Rectal smooth muscle tissue (tissue), 1 donor: ENCODE measurements around the gene TSSC4.
"Not testable (repeated sequence)": the region's sequence is repeated elsewhere in the genome, so short reads cannot be mapped to it uniquely, and the experiment has no call there.

Experiments used
- H3K27ac ChIP-seq: one replicate; pipeline ENCODE4 v1.7.0; 2013; ENCODE audit warnings: low read depth, low read length, inconsistent platforms
- H3K27me3 ChIP-seq: one replicate; pipeline ENCODE4 v1.7.0; 2013; ENCODE audit warnings: low read length; ENCODE audit not compliant: control insufficient read depth, insufficient read depth
- H3K36me3 ChIP-seq: one replicate; pipeline ENCODE4 v1.7.0; 2013; ENCODE audit warnings: low read length; ENCODE audit not compliant: control insufficient read depth, insufficient read depth
- H3K4me1 ChIP-seq: one replicate; pipeline ENCODE4 v1.7.0; 2013; ENCODE audit warnings: low read length; ENCODE audit not compliant: control insufficient read depth, insufficient read depth
- H3K4me3 ChIP-seq: one replicate; pipeline ENCODE4 v1.7.0; 2013; ENCODE audit warnings: low read length
- H3K9ac ChIP-seq: one replicate; pipeline ENCODE4 v1.7.0; 2013; ENCODE audit warnings: low read length

TSSC4 gene

DNA sequence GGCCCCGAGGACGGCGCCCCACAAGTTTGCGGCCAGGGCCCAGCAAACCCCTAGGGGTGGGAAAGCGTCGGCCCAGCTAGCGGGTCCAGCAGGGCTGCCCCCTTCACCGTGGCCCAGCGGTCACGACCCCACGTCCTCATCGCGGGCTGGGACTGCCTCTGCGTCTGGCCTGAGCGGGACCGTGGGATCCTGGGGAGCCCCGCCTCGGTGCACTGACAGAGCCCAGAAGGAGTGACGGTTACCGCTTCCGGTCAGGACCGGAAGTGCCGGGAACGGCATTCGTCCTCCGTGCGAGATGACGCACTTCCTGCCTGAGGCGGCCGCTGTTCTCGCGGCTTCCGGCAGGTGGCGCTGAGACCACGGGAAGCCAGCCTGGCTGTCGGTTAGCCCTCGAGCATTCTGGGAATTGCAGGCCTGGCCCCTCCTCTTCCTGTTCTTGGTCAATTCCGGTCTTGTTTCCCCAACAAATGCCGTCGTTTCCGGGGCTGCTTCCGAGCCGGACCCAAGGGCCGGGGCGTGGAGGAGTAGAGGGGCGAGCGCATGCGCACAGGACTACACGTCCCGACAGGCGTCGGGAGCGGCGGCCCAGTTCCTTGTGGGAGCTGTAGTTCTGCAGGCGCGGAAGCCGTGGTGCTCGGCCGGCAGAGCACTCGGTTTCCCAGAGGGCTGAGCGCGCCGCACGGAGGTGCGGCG lies at the start of gene TSSC4:
Gene TSSC4, plus strand, starts transcription at position 682 of the 693 bp plus-strand sequence. CDS start 1,884 bp downstream, outside the sequence.
- Histone ChIP-seq H3K27ac (peak within 1 kb of the TSS; percentile 98), H3K4me1 (peaks cover 19% of the 10 kb centered on the region), H3K9ac (peak within 1 kb of the TSS; percentile 100), H3K36me3 (peaks cover 29% of the 10 kb centered on the region), H3K4me3 (peak within 1 kb of the TSS; percentile 100), H3K27me3 (no peaks in the 10 kb centered on the region)

GRCh38 chr11:2351701-2352100 lies 48.8 kb upstream of the TSSC4 start:
- Histone ChIP-seq H3K36me3 (no peaks in the 10 kb centered on the region), H3K4me1 (no peaks in the 10 kb centered on the region), H3K27ac (no peak overlapping the region), H3K4me3 (no peak overlapping the region), H3K27me3 (no peaks in the 10 kb centered on the region), H3K9ac (no peak overlapping the region)

GRCh38 chr11:2352420-2352819 lies 48.1 kb upstream of the TSSC4 start:
- H3K36me3 ChIP-seq = no peaks in the 10 kb centered on the region
- no peak overlapping the region for H3K27ac ChIP-seq
- no peak overlapping the region for H3K4me3 ChIP-seq
- H3K4me1 ChIP-seq = no peaks in the 10 kb centered on the region
- no peak overlapping the region for H3K9ac ChIP-seq
- no peaks in the 10 kb centered on the region for H3K27me3 ChIP-seq

DNA sequence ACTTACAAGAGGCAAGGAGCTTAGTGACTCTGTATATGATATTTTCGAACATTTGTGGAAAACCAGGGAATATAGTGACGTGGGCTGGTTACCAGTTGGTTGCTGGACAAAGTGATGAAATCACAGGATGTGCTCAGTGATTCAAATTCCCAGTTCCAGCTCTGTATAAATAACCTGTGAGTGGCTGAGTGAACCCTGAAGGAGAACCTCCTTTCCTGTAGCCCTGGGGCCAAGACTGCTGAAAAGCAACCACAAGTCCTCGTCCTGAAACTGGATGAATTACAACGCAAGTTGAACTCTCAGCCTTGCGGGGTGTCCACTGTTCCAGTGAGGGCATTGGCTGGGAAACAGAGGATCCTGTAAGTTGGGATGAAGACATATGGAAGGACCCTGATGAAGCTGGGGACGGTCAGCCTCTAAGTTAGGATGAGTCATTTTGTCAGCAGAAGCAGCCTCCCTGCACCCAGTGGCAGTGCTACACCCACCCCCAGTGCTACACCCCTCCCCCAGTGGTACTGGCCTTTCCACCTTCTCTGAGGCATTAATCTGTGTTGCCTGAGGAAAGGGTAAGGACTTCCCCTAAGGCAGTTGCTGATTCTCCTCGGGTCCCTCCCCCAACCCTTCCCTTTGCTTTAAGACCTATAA lies 45.4 kb upstream of the TSSC4 start:
- H3K27me3 ChIP-seq = no peaks in the 10 kb centered on the region
- H3K4me1 ChIP-seq = no peaks in the 10 kb centered on the region
- no peak overlapping the region for H3K9ac ChIP-seq

DNA sequence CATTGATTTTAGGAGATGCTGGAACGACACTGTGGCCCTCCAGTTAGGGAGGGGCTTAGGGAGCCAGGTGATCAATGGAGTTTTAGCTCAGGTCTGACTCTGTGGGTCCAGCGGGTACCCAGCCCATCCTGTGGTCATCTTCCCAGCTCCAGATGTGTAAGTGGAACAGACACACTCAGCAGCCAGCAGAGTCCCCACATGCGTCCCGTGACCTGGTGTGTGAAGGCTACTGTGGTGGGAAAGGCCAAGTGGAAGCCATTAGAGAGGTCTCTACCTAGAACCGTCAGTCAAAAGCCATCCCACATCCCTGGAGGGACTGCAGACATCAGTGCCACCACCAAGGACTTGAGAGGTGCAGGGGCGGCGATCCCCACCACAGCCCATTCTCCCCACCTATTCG lies 43.3 kb upstream of the TSSC4 start:
- Histone ChIP-seq H3K4me1 (no peaks in the 10 kb centered on the region), H3K4me3 (no peak overlapping the region), H3K36me3 (no peaks in the 10 kb centered on the region), H3K9ac (no peak overlapping the region), H3K27ac (no peak overlapping the region), H3K27me3 (no peaks in the 10 kb centered on the region)

More for the DNA sequence above, 45.4 kb upstream of the TSSC4 start:
- Histone ChIP-seq H3K36me3 (no peaks in the 10 kb centered on the region), H3K27ac (no peak overlapping the region), H3K4me3 (no peak overlapping the region)

DNA sequence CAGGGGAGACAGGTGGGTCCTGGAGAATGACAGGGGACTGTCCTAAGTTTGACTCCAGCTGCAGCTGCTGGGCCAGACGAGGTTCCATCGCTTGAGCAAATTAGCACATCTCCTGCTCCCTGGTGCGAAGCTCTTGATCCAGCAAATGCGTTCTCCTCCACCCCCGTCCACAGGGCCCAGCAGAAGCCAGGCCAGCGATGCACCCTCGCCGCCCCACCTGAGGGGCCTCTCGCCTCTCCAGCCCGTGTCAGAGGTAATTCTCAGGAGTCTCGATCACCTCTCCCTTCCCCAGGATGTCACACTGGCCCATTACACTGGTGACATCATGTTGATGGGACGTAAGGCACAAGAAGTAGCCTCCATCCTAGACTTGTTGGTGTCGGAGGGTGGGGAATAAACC lies 42.9 kb upstream of the TSSC4 start:
- not testable (repeated sequence) for H3K4me1 ChIP-seq, H3K27me3 ChIP-seq, H3K4me3 ChIP-seq, H3K36me3 ChIP-seq, H3K9ac ChIP-seq, H3K27ac ChIP-seq

DNA sequence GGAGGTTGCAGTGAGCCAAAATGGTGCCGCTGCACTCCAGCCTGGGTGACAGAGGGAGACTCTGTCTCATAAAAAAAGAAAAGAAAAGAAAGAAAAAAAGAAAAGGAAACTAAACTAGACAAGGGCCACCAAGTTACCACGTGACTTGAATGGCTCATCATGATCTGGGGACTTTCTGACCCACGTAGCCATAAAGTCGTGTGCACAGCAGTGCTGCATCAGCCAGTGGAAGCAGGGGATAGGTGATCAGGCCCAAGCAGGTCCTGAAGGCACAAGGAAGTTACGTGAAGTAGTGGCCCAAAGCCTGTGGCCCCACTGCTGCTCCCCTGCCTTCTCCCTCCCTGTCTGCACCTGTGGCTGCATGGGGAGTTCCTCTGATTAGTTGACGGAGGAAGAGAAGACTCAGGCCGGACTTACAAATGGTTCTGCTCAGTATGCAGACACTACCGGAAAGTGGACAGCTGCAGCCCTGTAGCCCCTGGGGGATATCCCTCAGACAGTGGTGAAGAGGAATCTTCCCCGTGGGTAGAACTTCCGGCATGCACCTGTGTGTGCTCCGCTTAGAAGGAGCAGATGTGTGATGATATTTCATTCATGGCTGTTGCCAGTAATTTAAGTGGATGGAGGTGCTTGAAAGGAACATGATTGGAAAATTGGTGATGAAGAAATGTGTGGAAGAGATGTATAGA lies 41.7 kb upstream of the TSSC4 start:
- no peaks in the 10 kb centered on the region for H3K4me1 ChIP-seq
- H3K27ac ChIP-seq = no peak overlapping the region
- H3K4me3 ChIP-seq = no peak overlapping the region
- H3K27me3 ChIP-seq = no peaks in the 10 kb centered on the region
- H3K36me3 ChIP-seq = no peaks in the 10 kb centered on the region
- H3K9ac ChIP-seq = no peak overlapping the region

DNA sequence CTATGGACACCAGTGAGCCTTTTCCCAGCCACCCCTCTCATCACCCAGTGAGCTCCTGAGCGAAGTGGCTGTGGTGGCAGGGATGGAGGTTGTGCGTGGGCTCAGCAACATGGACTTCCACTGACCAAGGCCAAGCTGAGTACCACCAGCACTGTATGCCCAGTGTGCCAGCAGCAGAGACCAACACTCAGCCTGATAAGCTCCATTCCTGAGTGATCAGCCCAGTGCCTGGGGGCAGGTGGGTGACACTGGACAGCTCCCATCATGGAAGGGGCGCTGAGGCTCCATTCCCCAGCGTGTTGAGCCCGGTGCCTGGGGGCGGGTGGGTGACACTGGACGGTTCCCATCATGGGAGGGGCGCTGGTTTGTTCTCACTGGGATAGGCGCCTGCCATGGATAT lies 41.0 kb upstream of the TSSC4 start:
- no peak overlapping the region for H3K4me3 ChIP-seq
- H3K4me1 ChIP-seq = no peaks in the 10 kb centered on the region
- H3K9ac ChIP-seq = no peak overlapping the region
- no peaks in the 10 kb centered on the region for H3K27me3 ChIP-seq
- no peak overlapping the region for H3K27ac ChIP-seq
- no peaks in the 10 kb centered on the region for H3K36me3 ChIP-seq

DNA sequence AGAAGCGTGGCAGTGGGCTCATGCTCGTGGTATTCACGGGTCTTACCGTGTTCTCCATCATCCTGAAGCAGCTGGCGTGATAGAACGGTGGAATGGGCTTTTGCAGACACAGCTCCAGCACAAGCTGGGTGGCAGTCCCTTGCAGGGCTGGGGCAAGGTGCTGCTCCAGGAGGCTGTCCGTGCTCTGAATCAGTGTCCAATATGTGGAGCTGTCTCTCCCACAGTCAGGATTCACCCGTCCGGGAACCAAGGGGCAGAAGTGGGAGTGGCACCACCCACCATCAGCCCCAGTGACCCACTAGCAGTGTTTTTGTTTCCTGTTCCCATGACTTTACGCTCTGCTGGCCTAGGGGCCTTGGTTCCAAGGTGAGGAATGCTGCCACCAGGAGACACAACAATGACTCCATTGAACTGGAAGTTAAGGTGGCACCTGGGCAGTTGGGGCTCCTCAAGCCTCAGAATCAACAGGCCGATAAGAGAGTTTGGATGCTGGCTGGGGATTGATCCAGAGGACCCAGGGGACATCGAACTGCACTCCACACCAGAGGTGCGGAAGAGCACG lies 40.4 kb upstream of the TSSC4 start:
- no peaks in the 10 kb centered on the region for H3K36me3 ChIP-seq
- H3K4me1 ChIP-seq = no peaks in the 10 kb centered on the region
- H3K9ac ChIP-seq = no peak overlapping the region
- no peak overlapping the region for H3K4me3 ChIP-seq
- H3K27ac ChIP-seq = no peak overlapping the region
- no peaks in the 10 kb centered on the region for H3K27me3 ChIP-seq

GRCh38 chr11:2361565-2361964 lies 39.0 kb upstream of the TSSC4 start:
- Histone ChIP-seq H3K9ac (no peak overlapping the region), H3K27me3 (no peaks in the 10 kb centered on the region), H3K27ac (no peak overlapping the region), H3K4me1 (no peaks in the 10 kb centered on the region), H3K36me3 (no peaks in the 10 kb centered on the region), H3K4me3 (no peak overlapping the region)

- H3K4me3 ChIP-seq = no peak overlapping the region
- H3K27ac ChIP-seq = no peak overlapping the region
- no peaks in the 10 kb centered on the region for H3K36me3 ChIP-seq
These were observed 38.1 kb upstream of the TSSC4 start for GRCh38 chr11:2362414-2362813.

DNA sequence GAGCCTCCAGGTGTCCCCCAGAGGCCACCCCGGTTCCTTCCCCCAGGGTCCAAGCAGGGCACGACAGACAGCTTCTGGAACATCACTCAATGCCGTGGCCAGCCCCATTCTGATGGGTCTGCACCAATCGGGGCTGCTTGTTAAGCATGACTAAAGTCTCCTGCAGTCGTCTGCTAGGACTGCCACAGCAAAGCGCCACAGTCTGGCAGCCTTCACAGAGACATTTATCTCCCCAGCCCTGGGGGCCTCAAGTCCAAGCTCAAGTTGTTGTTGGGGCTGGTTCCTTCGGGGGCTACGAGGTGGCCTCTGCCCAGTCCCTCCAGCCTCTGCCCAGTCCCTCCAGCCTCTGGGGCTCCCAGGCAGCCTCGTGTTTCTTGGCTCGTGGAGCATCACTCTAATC lies 37.4 kb upstream of the TSSC4 start:
- Histone ChIP-seq H3K27me3 (no peaks in the 10 kb centered on the region), H3K27ac (no peak overlapping the region), H3K4me3 (no peak overlapping the region), H3K36me3 (no peaks in the 10 kb centered on the region), H3K9ac (no peak overlapping the region), H3K4me1 (no peaks in the 10 kb centered on the region)

More at GRCh38 chr11:2362414-2362813, 38.1 kb upstream of the TSSC4 start:
- Histone ChIP-seq H3K27me3 (no peaks in the 10 kb centered on the region), H3K4me1 (no peaks in the 10 kb centered on the region), H3K9ac (no peak overlapping the region)
